Measurements from ENCODE around the gene PKP1. TPM values are rescaled to one million over a fixed set of nuclear protein-coding genes. Genes with fewer than 3 reads are reported as not detected.

Gene PKP1
- total and polyA plus RNA-seq, 2 of the 4 experiments (the other 2 are of a cell fraction), result 0.18 to 0.36 TPM

- POLR2A ChIA-PET (ENCODE audit: unreplicated experiment), result no interaction called here
These were observed 76.5 kb downstream of the PKP1 start for GRCh38 chr1:201359873-201360210.

More at GRCh38 chr1:201359873-201360210, 76.5 kb downstream of the PKP1 start:
- 67% methylated on average over 1 of the region's 2 CpGs; no CpG with 5 or more reads in 1 of the 2 experiments for WGBS, 2 experiments (ENCODE audit: extremely low coverage in 2 of 2, insufficient read length in 1 of 2)
- no peak overlapping the region for H2BK15ac ChIP-seq (ENCODE audit: low read depth, low read length)
- DNase-seq (no peak), ATAC-seq (ENCODE audit: low read depth) (no peak)
- H3K79me1 ChIP-seq (ENCODE audit: low read depth in 1 of 2, low read length in 2 of 2), result no peaks in the 10 kb centered on the region
- H3K9me3 ChIP-seq (ENCODE audit: control insufficient read depth, insufficient read depth, low read length), result no peaks in the 10 kb centered on the region
- no peak overlapping the region for H2AFZ ChIP-seq (replicated peaks; ENCODE audit: low read length, poor library complexity)
- H3K4me2 ChIP-seq (ENCODE audit: low read depth, low read length), result no peak overlapping the region
- H2AK9ac ChIP-seq (replicated peaks; ENCODE audit: low read depth, low read length, poor library complexity), result no peak overlapping the region
- no peak overlapping the region for H3K23ac ChIP-seq (ENCODE audit: low read depth, low read length)
- intact Hi-C loops (cut with micrococcal nuclease) (no loop called here), in situ Hi-C loops (cut with MboI; ENCODE audit: low sequenced_read_pairs) (no loop called here), dilution Hi-C loops (cut with HindIII; ENCODE audit: low sequenced_read_pairs, unreplicated experiment) (no loop called here)
- CTCF ChIA-PET, result interaction anchor here (1.1 kb wide), 1 partner anchor 106 kb away, joined by 3 read pairs; no protein-coding TSS in a partner anchor
- no peak overlapping the region for H3K18ac ChIP-seq (ENCODE audit: low read depth, low read length)
- no peak for TF ChIP-seq RAD21 (IDR thresholded peaks at IDR 0.05; ENCODE audit: low read length)
- TF ChIP-seq MXI1 (IDR thresholded peaks at IDR 0.05; ENCODE audit: borderline replicate concordance, low read depth, low read length), result no peak
- TF ChIP-seq NFE2L2 (IDR thresholded peaks at IDR 0.05; ENCODE audit: low read depth, low read length), result no peak
- no peak for TF ChIP-seq CTCF (conservative IDR thresholded peaks at IDR 0.05; ENCODE audit: low read depth, low read length)
- TF ChIP-seq MAZ (IDR thresholded peaks at IDR 0.05; ENCODE audit: borderline replicate concordance, low read depth, low read length), result no peak
- no peak for TF ChIP-seq BHLHE40 (IDR thresholded peaks at IDR 0.05; ENCODE audit: low read depth, low read length)
- TF ChIP-seq ELK1 (IDR thresholded peaks at IDR 0.05; ENCODE audit: borderline replicate concordance, low read depth, low read length), result no peak
- H4K8ac ChIP-seq (ENCODE audit: low read depth in 2 of 2, low read length in 2 of 2), result no peak overlapping the region
- H3K36me3 ChIP-seq (ENCODE audit: control insufficient read depth, insufficient read depth, low read length), result no peaks in the 10 kb centered on the region
- H2AK5ac ChIP-seq (ENCODE audit: low read depth, low read length), result no peak overlapping the region
- no peak overlapping the region for H3K14ac ChIP-seq (replicated peaks; ENCODE audit: low read depth, low read length)
- H3K4me3 ChIP-seq (ENCODE audit: insufficient read depth, low read depth, low read length), result no peak overlapping the region
- H3K4ac ChIP-seq (ENCODE audit: low read depth, low read length), result no peak overlapping the region
- no peak overlapping the region for H2BK120ac ChIP-seq (ENCODE audit: low read depth, low read length)
- no TSS peak for BruUV-seq (replicated peaks)
- no peak overlapping the region for H3K9ac ChIP-seq (ENCODE audit: low read depth, low read length)
- H3K27me3 ChIP-seq (ENCODE audit: control insufficient read depth, insufficient read depth, low read length), result peaks cover 70% of the 10 kb centered on the region
- H2BK20ac ChIP-seq (ENCODE audit: low read depth, low read length), result no peak overlapping the region
- no peaks in the 10 kb centered on the region; the same call in 1 of the 2 replicates for H4K20me1 ChIP-seq (ENCODE audit: insufficient read depth, low read length)
- no peak overlapping the region for H3K56ac ChIP-seq (ENCODE audit: extremely low read depth, insufficient read depth, low read length)
- H2BK5ac ChIP-seq (ENCODE audit: low read depth, low read length, poor library complexity, severe bottlenecking), result no peak overlapping the region
- H4K91ac ChIP-seq (ENCODE audit: insufficient read depth, low read depth, low read length), result no peak overlapping the region
- no peaks in the 10 kb centered on the region for H3K4me1 ChIP-seq (ENCODE audit: control insufficient read depth, insufficient read depth, low read length)
- H3K9me1 ChIP-seq (ENCODE audit: insufficient read depth, low read length), result no peaks in the 10 kb centered on the region
- no peak overlapping the region for H4K5ac ChIP-seq (ENCODE audit: low read depth, low read length)
- H3K27ac ChIP-seq (ENCODE audit: insufficient read depth, low read length), result no peak overlapping the region

Data from IMR-90 (cell line).